Measurements from ENCODE around the gene SCGB1C1. TPM values are rescaled to one million over a fixed set of nuclear protein-coding genes. Genes with fewer than 3 reads are reported as not detected.

SCGB1C1 gene
- total and polyA plus RNA-seq, 2 donors (not counting 1 experiment from before 2014, with no cell fraction given), result not detected

- no peak for TF ChIP-seq CTCF (IDR thresholded peaks at IDR 0.05)
- peaks cover 36% of the 10 kb centered on the region for H3K4me1 Mint-ChIP-seq
- Histone ChIP-seq H2AFZ (ENCODE audit: insufficient read depth, low read depth, low read length, poor library complexity, severe bottlenecking) (no peak overlapping the region), H3K27me3 (replicated peaks in 1 of 4; ENCODE audit: control extremely low read depth in 1 of 4, control insufficient read depth in 3 of 4, insufficient read depth in 4 of 4, low read length in 3 of 4) (no peaks in the 10 kb centered on the region), H3K4me3 (ENCODE audit: control extremely low read depth in 1 of 5, extremely low read depth in 1 of 5, insufficient read depth in 1 of 5, low read depth in 2 of 5, low read length in 4 of 5) (no peak overlapping the region), H4K20me1 (ENCODE audit: control insufficient read depth, insufficient read depth, low read length, poor library complexity, severe bottlenecking) (peaks cover 61% of the 10 kb centered on the region), H3K4me2 (replicated peaks; ENCODE audit: low read depth, low read length, poor library complexity, severe bottlenecking) (peak overlapping the region; percentile 90), H3K4me1 (ENCODE audit: control insufficient read depth in 2 of 2, insufficient read depth in 2 of 2, low read length in 2 of 2) (peaks cover 26 to 42% of the 10 kb centered on the region in 2 donors), H3K9ac (ENCODE audit: low read length) (no peak overlapping the region), H3K27ac (ENCODE audit: low read length in 2 of 2) (peak overlapping the region in 1 of 2 donors; percentile 24), H3K79me2 (ENCODE audit: control insufficient read depth, insufficient read depth, low read length) (peaks cover 45% of the 10 kb centered on the region), H3K9me3 (ENCODE audit: control extremely low read depth in 1 of 3, control insufficient read depth in 2 of 3, insufficient read depth in 1 of 3, low read length in 2 of 3) (no peaks in the 10 kb centered on the region), H3K36me3 (replicated peaks in 1 of 2; ENCODE audit: control extremely low read depth in 1 of 2, control insufficient read depth in 1 of 2, extremely low read depth in 1 of 2, insufficient read depth in 2 of 2, low read length in 1 of 2) (peaks cover 0 to 60% of the 10 kb centered on the region in 2 experiments)
- DNase-seq (no peak), ATAC-seq (ENCODE audit: low read depth) (no peak)
- H3K27me3 Mint-ChIP-seq, result no peaks in the 10 kb centered on the region
- peak overlapping the region; percentile 53 for H3K27ac Mint-ChIP-seq
- POLR2A ChIA-PET, result interaction anchor here (1.5 to 1.7 kb wide), 2 partner anchors 48 to 90 kb away, joined by 3 to 6 read pairs; no protein-coding TSS in a partner anchor
- 96% methylated on average over 6 of the region's 9 CpGs for WGBS (ENCODE audit: insufficient coverage)
- H3K4me3 Mint-ChIP-seq, result peak overlapping the region; percentile 98
- CTCF ChIA-PET, result no interaction called here
- H3K9me3 Mint-ChIP-seq (ENCODE audit: insufficient read depth), result no peaks in the 10 kb centered on the region
- intact Hi-C loops (cut with micrococcal nuclease), result no loop called here
Measured at GRCh38 chr11:210122-210802, 17.4 kb downstream of the SCGB1C1 start.

GRCh38 chr11:210803-211180 lies 17.9 kb downstream of the SCGB1C1 start:
- POLR2A ChIA-PET, result no interaction called here
- Histone ChIP-seq H3K9me3 (ENCODE audit: control extremely low read depth in 1 of 3, control insufficient read depth in 2 of 3, insufficient read depth in 1 of 3, low read length in 2 of 3) (no peaks in the 10 kb centered on the region), H3K79me2 (ENCODE audit: control insufficient read depth, insufficient read depth, low read length) (peaks cover 40% of the 10 kb centered on the region), H4K20me1 (ENCODE audit: control insufficient read depth, insufficient read depth, low read length, poor library complexity, severe bottlenecking) (peaks cover 55% of the 10 kb centered on the region), H3K4me3 (ENCODE audit: control extremely low read depth in 1 of 5, extremely low read depth in 1 of 5, insufficient read depth in 1 of 5, low read depth in 2 of 5, low read length in 4 of 5) (no peak overlapping the region), H3K27me3 (replicated peaks in 1 of 4; ENCODE audit: control extremely low read depth in 1 of 4, control insufficient read depth in 3 of 4, insufficient read depth in 4 of 4, low read length in 3 of 4) (no peaks in the 10 kb centered on the region), H3K9ac (ENCODE audit: low read length) (no peak overlapping the region), H2AFZ (ENCODE audit: insufficient read depth, low read depth, low read length, poor library complexity, severe bottlenecking) (no peak overlapping the region), H3K4me1 (ENCODE audit: control insufficient read depth in 2 of 2, insufficient read depth in 2 of 2, low read length in 2 of 2) (peaks cover 20 to 37% of the 10 kb centered on the region in 2 donors), H3K27ac (ENCODE audit: low read length in 2 of 2) (no peak overlapping the region), H3K4me2 (replicated peaks; ENCODE audit: low read depth, low read length, poor library complexity, severe bottlenecking) (no peak overlapping the region), H3K36me3 (replicated peaks in 1 of 2; ENCODE audit: control extremely low read depth in 1 of 2, control insufficient read depth in 1 of 2, extremely low read depth in 1 of 2, insufficient read depth in 2 of 2, low read length in 1 of 2) (peaks cover 0 to 58% of the 10 kb centered on the region in 2 experiments)
- DNase-seq (no peak), ATAC-seq (ENCODE audit: low read depth) (no peak)
- intact Hi-C loops (cut with micrococcal nuclease), result no loop called here
- TF ChIP-seq EZH2 (IDR thresholded peaks at IDR 0.05; ENCODE audit: borderline replicate concordance, insufficient read depth, low read depth, low read length, poor library complexity, severe bottlenecking), result no peak
- TF ChIP-seq CTCF (IDR thresholded peaks at IDR 0.05), result no peak
- H3K4me3 Mint-ChIP-seq, result no peak overlapping the region
- H3K27ac Mint-ChIP-seq, result no peak overlapping the region
- CTCF ChIA-PET, result no interaction called here
- H3K27me3 Mint-ChIP-seq, result no peaks in the 10 kb centered on the region
- no peaks in the 10 kb centered on the region for H3K9me3 Mint-ChIP-seq (ENCODE audit: insufficient read depth)
- H3K4me1 Mint-ChIP-seq, result peaks cover 33% of the 10 kb centered on the region
- 92% methylated on average over 5 of the region's 5 CpGs for WGBS (ENCODE audit: insufficient coverage)
